ENCODE results near the gene TNFSF9.
"Not testable (repeated sequence)": the region's sequence is repeated elsewhere in the genome, so short reads cannot be mapped to it uniquely, and the experiment has no call there.

TNFSF9 gene

DNA sequence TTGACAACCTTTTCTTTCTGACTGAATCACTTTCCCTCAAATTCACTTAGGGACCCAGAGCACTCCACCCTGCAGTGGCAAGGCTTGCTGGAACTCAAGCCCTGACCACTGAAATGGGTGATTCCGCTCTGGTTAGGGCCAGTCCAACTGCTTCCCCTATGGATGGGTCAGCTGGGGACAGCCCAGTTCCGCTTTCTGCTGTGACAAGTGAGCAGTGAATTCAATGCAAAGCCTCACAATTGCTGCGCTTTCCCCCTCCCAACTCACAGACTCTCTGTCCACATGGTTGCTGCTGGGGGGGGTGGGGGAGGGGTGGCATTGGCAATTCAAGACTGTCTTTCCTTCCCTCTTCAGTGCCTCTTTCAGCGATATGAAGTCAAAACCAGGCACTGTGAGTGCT is 41.4 kb downstream of the TNFSF9 start:
- H3K9me3 ChIP-seq (ENCODE audit: control insufficient read depth in 2 of 2, low read length in 2 of 2), result peaks cover 0 to 3% of the 10 kb centered on the region in 2 donors
- H3K4me3 ChIP-seq (ENCODE audit: low read length in 2 of 2), result no peak overlapping the region
- no peak overlapping the region for H3K27ac ChIP-seq (ENCODE audit: low read depth in 2 of 2, low read length in 2 of 2)
- H3K4me1 ChIP-seq (ENCODE audit: control insufficient read depth in 2 of 2, insufficient read depth in 2 of 2, low read length in 2 of 2), result peaks cover 0 to 4% of the 10 kb centered on the region in 2 donors
- no peaks in the 10 kb centered on the region for H3K27me3 ChIP-seq (ENCODE audit: control insufficient read depth in 2 of 2, insufficient read depth in 2 of 2, low read length in 2 of 2)
- H3K9ac ChIP-seq (ENCODE audit: low read depth in 1 of 2, low read length in 2 of 2), result no peak overlapping the region
- no peaks in the 10 kb centered on the region for H3K36me3 ChIP-seq (ENCODE audit: control insufficient read depth in 2 of 2, insufficient read depth in 2 of 2, low read length in 2 of 2)

DNA sequence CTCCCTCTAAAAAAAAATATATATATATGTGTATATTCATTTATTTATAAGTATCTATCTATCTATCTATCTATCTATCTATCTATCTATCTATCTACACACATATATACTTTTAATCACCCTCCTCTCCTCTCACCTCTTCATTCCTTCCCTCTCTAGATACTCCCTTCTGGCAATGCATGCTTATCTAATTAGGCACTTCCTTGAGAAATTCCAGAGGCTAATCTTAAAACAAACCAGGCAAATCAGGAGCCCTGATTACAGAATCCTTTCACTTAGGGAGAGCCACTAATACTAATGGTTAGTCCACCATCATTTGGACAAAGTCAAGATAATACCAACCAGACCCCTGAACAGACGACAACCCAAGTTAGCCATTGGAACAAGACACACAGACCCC is 42.5 kb downstream of the TNFSF9 start:
- no peak overlapping the region for H3K4me3 ChIP-seq (ENCODE audit: low read length in 2 of 2)
- H3K27ac ChIP-seq (ENCODE audit: low read depth in 2 of 2, low read length in 2 of 2), result no peak overlapping the region
- peaks cover 6 to 12% of the 10 kb centered on the region in 2 donors for H3K4me1 ChIP-seq (ENCODE audit: control insufficient read depth in 2 of 2, insufficient read depth in 2 of 2, low read length in 2 of 2)
- no peaks in the 10 kb centered on the region for H3K27me3 ChIP-seq (ENCODE audit: control insufficient read depth in 2 of 2, insufficient read depth in 2 of 2, low read length in 2 of 2)
- no peak overlapping the region for H3K9ac ChIP-seq (ENCODE audit: low read depth in 1 of 2, low read length in 2 of 2)
- H3K36me3 ChIP-seq (ENCODE audit: control insufficient read depth in 2 of 2, insufficient read depth in 2 of 2, low read length in 2 of 2), result no peaks in the 10 kb centered on the region
- no peaks in the 10 kb centered on the region for H3K9me3 ChIP-seq (ENCODE audit: control insufficient read depth in 2 of 2, low read length in 2 of 2)

DNA sequence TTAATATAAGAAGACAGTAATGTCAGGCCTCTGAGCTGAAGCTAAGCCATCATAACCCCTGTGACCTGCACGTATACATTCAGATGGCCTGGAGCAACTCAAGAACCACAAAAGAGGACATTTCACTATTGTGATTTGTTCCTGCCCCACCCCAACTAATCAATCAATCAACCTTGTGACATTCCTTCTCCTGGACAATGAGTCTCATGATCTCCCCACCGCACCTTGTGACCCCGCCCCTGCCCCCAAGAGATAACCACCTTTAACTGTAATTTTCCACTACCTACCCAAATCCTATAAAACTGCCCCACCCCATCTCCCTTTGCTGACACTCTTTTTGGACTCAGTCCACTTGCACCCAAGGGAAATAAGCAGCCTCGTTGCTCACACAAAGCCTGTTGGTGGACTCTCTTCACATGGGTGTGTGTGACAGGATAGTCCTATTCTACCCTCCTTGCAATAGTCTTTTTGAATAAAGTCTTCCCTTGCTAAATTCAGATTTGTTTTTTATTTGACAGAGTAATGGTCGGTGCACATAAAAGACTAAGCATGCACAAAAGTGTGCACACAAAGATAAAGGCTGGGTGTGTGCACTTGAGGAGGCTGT is 46.1 kb downstream of the TNFSF9 start:
- Histone ChIP-seq H3K27me3 (ENCODE audit: control insufficient read depth in 2 of 2, insufficient read depth in 2 of 2, low read length in 2 of 2) (no peaks in the 10 kb centered on the region), H3K36me3 (ENCODE audit: control insufficient read depth in 2 of 2, insufficient read depth in 2 of 2, low read length in 2 of 2) (no peaks in the 10 kb centered on the region), H3K27ac (ENCODE audit: low read depth in 2 of 2, low read length in 2 of 2) (peak overlapping the region; percentile 61 to 76), H3K4me1 (ENCODE audit: control insufficient read depth in 2 of 2, insufficient read depth in 2 of 2, low read length in 2 of 2) (peaks cover 6 to 12% of the 10 kb centered on the region in 2 donors), H3K4me3 (ENCODE audit: low read length in 2 of 2) (no peak overlapping the region), H3K9me3 (ENCODE audit: control insufficient read depth in 2 of 2, low read length in 2 of 2) (no peaks in the 10 kb centered on the region), H3K9ac (ENCODE audit: low read depth in 1 of 2, low read length in 2 of 2) (no peak overlapping the region)

DNA sequence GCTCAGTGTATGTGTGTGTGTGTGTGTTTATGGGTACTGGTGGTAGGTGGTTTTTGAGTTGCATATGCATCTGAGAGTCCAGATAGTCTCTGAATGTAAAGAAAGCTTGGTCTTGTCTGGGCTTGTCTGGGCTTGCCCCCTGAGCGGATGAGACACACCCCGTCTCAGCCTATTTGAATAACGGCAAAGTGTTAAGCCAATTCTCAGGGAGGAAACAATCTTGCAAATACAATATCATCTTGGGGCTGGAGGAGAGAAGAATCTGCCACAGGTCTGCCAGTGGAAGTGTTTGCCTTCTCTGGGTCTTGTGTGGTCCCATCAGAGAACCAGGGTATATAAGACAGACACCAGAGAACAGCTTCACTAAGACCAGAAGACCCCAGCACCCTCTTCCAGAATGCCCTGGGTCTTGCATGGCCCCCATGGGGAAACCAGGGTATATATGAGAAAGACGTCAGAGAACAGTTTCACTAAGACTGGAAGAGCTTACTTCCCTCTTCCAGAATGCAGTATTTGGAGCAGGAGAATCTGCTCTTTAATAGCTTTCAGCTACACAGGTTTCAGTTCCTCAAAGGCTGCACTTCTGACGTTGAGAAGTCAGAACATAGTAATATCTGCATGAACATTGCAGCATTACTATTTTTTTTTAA is 46.8 kb downstream of the TNFSF9 start:
- Histone ChIP-seq H3K36me3 (ENCODE audit: control insufficient read depth in 2 of 2, insufficient read depth in 2 of 2, low read length in 2 of 2) (no peaks in the 10 kb centered on the region), H3K9ac (ENCODE audit: low read depth in 1 of 2, low read length in 2 of 2) (peak overlapping the region in 1 of 2 donors; percentile 43), H3K27ac (ENCODE audit: low read depth in 2 of 2, low read length in 2 of 2) (peak overlapping the region; percentile 61 to 76), H3K27me3 (ENCODE audit: control insufficient read depth in 2 of 2, insufficient read depth in 2 of 2, low read length in 2 of 2) (no peaks in the 10 kb centered on the region), H3K4me1 (ENCODE audit: control insufficient read depth in 2 of 2, insufficient read depth in 2 of 2, low read length in 2 of 2) (peaks cover 6 to 12% of the 10 kb centered on the region in 2 donors), H3K4me3 (ENCODE audit: low read length in 2 of 2) (no peak overlapping the region), H3K9me3 (ENCODE audit: control insufficient read depth in 2 of 2, low read length in 2 of 2) (no peaks in the 10 kb centered on the region)

DNA sequence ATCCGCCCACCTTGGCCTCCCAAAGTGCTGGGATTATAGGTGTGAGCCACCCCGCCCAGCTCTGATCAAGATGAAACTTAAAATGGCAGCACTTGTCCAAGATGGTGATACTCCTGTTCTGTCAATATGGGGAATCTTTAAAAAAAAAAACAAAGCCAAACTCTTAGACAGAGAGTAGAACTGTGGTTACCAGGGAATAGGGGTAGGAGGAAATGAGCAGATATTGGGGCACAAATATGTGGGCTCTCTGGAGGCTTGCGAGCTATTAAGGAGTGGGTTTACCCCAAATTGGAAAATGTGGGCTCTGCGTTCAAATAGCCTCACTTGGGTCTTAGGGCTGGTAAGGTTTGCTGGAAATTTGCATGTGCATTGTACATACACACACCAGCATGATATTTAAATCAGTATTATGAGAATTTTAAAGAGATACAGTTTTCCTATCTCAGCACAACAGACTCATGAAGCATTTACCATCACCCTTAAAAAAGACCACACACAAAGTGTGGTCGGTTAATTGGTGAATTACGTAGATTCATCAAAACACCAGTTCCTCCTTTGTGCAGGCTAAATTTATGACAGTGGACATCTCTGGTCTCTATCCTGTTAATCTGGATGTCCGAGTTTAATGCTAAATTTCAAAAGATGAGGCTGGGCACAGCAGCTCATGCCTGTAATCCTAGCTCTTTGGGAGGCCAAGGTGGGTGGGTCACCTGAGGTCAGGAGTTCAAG is 48.8 kb downstream of the TNFSF9 start:
- H3K27me3 ChIP-seq (ENCODE audit: control insufficient read depth in 2 of 2, insufficient read depth in 2 of 2, low read length in 2 of 2), result no peaks in the 10 kb centered on the region
- H3K4me1 ChIP-seq (ENCODE audit: control insufficient read depth in 2 of 2, insufficient read depth in 2 of 2, low read length in 2 of 2), result peaks cover 6 to 12% of the 10 kb centered on the region in 2 donors
- no peak overlapping the region for H3K27ac ChIP-seq (ENCODE audit: low read depth in 2 of 2, low read length in 2 of 2)
- H3K4me3 ChIP-seq (ENCODE audit: low read length in 2 of 2), result no peak overlapping the region
- no peaks in the 10 kb centered on the region for H3K9me3 ChIP-seq (ENCODE audit: control insufficient read depth in 2 of 2, low read length in 2 of 2)
- no peaks in the 10 kb centered on the region for H3K36me3 ChIP-seq (ENCODE audit: control insufficient read depth in 2 of 2, insufficient read depth in 2 of 2, low read length in 2 of 2)
- H3K9ac ChIP-seq (ENCODE audit: low read depth in 1 of 2, low read length in 2 of 2), result no peak overlapping the region

DNA sequence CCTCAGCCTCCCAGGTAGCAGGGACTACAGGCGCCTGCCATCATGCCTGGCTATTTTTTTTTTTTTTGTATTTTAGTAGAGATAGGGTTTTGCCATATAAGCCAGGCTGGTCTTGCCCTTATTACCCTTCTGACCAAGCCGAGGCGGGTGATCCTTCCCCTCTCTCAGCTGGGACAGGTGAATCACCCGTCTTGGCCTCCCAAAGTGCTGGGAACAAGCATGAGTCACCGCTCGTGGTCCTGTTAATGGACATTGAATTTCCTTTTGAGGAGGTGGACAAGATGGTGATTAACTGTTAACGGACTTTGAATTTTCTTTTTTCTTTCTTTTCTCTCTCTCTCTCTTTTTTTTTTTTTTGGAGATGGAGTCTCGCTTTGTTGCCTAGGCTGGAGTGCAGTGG is 49.5 kb downstream of the TNFSF9 start:
- peaks cover 6 to 12% of the 10 kb centered on the region in 2 donors for H3K4me1 ChIP-seq (ENCODE audit: control insufficient read depth in 2 of 2, insufficient read depth in 2 of 2, low read length in 2 of 2)
- H3K9ac ChIP-seq (ENCODE audit: low read depth in 1 of 2, low read length in 2 of 2), result no peak overlapping the region
- H3K27ac ChIP-seq (ENCODE audit: low read depth in 2 of 2, low read length in 2 of 2), result no peak overlapping the region
- H3K36me3 ChIP-seq (ENCODE audit: control insufficient read depth in 2 of 2, insufficient read depth in 2 of 2, low read length in 2 of 2), result no peaks in the 10 kb centered on the region
- no peak overlapping the region for H3K4me3 ChIP-seq (ENCODE audit: low read length in 2 of 2)
- H3K9me3 ChIP-seq (ENCODE audit: control insufficient read depth in 2 of 2, low read length in 2 of 2), result no peaks in the 10 kb centered on the region
- H3K27me3 ChIP-seq (ENCODE audit: control insufficient read depth in 2 of 2, insufficient read depth in 2 of 2, low read length in 2 of 2), result no peaks in the 10 kb centered on the region

DNA sequence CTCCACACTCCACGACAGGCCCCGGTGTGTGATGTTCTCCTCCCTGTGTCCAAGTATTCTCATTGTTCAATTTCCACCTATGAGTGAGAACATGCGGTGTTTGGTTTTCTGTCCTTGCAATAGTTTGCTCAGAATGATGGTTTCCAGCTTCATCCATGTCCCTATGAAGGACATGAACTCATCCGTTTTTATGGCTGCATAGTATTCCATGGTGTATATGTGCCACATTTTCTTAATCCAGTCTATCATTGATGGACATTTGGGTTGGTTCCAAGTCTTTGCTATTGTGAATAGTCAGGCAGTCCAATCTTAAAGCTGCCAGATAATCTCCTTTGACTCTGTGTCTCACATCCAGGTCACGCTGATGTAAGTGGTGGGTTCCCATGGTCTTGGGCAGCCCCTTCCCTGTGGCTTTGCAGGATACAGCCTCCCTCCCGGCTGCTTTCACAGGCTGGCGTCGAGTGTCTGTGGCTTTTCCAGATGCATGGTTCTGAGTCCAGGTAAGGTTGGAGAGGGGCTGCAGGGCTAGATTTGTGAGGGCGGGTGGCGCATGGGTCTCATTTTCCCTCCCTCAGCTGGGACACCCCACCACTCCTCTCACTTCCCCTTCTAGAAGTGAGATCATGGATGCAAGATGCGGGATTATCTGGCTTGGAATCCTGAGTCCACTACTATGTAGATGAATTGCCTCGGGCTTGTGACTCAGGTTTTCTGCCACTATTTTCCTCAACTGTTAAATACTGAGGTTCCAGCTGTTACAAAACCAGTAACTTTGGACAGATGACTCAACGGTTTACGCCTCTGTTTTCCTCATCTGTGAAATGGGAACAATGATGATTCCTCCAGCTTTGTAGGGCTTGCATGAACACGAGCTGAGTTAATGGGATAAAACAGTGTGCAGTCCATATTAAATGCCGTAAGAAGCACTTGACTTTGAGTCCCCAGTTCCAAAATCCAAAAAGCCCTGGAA is 52.0 kb downstream of the TNFSF9 start:
- not testable (repeated sequence) for H3K9ac ChIP-seq (ENCODE audit: low read depth in 1 of 2, low read length in 2 of 2); H3K27ac ChIP-seq (ENCODE audit: low read depth in 2 of 2, low read length in 2 of 2); H3K4me1 ChIP-seq (ENCODE audit: control insufficient read depth in 2 of 2, insufficient read depth in 2 of 2, low read length in 2 of 2); H3K4me3 ChIP-seq (ENCODE audit: low read length in 2 of 2); H3K9me3 ChIP-seq (ENCODE audit: control insufficient read depth in 2 of 2, low read length in 2 of 2); H3K36me3 ChIP-seq (ENCODE audit: control insufficient read depth in 2 of 2, insufficient read depth in 2 of 2, low read length in 2 of 2)
- H3K27me3 ChIP-seq (ENCODE audit: control insufficient read depth in 2 of 2, insufficient read depth in 2 of 2, low read length in 2 of 2), result peaks cover 12 to 16% of the 10 kb centered on the region in 2 donors
